ENCODE results near the gene LBX2.

Gene LBX2

DNA sequence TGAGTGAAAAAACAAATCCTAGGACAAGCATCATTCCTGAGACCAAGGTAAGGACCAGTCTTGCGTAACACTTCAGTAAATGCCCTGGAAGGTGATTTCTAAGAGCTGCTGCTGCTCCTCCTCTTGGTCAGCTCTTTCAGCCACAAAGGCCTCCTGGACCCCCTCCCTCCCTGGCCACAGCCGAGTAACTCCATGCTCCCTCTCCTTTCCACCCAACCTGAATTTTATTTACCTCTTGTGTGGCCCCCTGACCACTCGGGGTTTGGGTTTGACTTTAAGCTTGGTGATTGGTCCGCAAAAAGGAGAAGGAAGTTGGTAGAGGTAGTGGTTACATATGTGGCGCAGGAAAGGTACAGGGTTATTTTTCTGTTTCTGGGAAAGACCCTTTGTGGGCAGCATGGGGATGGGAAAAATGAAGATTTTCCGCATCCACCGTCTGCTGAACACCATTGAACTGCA, 39.5 kb upstream of the LBX2 start:
- TF ChIP-seq, protein P1, sequence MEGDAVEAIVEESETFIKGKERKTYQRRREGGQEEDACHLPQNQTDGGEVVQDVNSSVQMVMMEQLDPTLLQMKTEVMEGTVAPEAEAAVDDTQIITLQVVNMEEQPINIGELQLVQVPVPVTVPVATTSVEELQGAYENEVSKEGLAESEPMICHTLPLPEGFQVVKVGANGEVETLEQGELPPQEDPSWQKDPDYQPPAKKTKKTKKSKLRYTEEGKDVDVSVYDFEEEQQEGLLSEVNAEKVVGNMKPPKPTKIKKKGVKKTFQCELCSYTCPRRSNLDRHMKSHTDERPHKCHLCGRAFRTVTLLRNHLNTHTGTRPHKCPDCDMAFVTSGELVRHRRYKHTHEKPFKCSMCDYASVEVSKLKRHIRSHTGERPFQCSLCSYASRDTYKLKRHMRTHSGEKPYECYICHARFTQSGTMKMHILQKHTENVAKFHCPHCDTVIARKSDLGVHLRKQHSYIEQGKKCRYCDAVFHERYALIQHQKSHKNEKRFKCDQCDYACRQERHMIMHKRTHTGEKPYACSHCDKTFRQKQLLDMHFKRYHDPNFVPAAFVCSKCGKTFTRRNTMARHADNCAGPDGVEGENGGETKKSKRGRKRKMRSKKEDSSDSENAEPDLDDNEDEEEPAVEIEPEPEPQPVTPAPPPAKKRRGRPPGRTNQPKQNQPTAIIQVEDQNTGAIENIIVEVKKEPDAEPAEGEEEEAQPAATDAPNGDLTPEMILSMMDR (conservative IDR thresholded peaks at IDR 0.05; ENCODE audit: low read length), result no peak
- no peak for TF ChIP-seq EZH2phosphoT487 (IDR thresholded peaks at IDR 0.05; ENCODE audit: borderline replicate concordance)
- H3K4me1 ChIP-seq (ENCODE audit: insufficient read depth, low read length, poor library complexity, severe bottlenecking), result no peaks in the 10 kb centered on the region

DNA sequence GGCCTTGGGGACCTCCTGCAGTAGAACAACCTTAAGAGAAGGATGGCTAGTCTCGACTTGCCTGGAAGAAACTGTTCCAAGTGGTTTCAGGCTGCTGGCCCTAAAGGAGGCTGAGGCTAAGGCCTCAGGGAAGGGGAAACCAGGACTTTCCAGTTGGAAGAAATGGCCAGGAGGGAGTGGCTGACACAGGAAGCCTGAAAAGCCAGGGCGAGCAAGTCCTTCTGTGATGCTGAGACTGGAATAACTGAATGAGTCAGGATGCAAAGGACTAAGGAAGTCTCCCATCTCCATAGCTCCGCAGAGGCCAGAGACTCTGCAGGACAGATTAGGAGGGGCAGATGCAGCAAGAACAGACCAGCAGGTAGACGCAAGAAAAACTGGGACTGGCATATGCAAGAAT, 37.7 kb upstream of the LBX2 start:
- Histone ChIP-seq H4K20me1 (ENCODE audit: insufficient read depth, low read length, poor library complexity, severe bottlenecking) (peaks cover 4% of the 10 kb centered on the region), H3K4me3 (ENCODE audit: low read length, poor library complexity, severe bottlenecking) (no peak overlapping the region), H2AFZ (ENCODE audit: low read length) (no peak overlapping the region), H3K79me2 (ENCODE audit: insufficient read depth, low read length) (no peaks in the 10 kb centered on the region; the same call in 1 of the 2 replicates), H3K9me3 (ENCODE audit: insufficient read depth, low read depth, low read length) (no peaks in the 10 kb centered on the region), H3K4me2 (ENCODE audit: low read depth, low read length, poor library complexity, severe bottlenecking) (no peak overlapping the region), H3K27me3 (ENCODE audit: insufficient read depth, low read length, poor library complexity, severe bottlenecking) (no peaks in the 10 kb centered on the region), H3K9ac (ENCODE audit: low read depth, low read length, poor library complexity, severe bottlenecking) (no peak overlapping the region), H3K36me3 (ENCODE audit: insufficient read depth, low read length) (peaks cover 3% of the 10 kb centered on the region; the same call in 1 of the 2 replicates), H3K9me2 (replicated peaks; ENCODE audit: low read depth, low read length) (no peaks in the 10 kb centered on the region), H3K4me1 (ENCODE audit: insufficient read depth, low read length, poor library complexity, severe bottlenecking) (peaks cover under 1% of the 10 kb centered on the region), H3F3A (ENCODE audit: low read depth) (no peaks in the 10 kb centered on the region)
- TF ChIP-seq, protein P1 (conservative IDR thresholded peaks at IDR 0.05; ENCODE audit: low read length), result no peak
- TF ChIP-seq EZH2phosphoT487 (IDR thresholded peaks at IDR 0.05; ENCODE audit: borderline replicate concordance), result no peak

More for the DNA sequence above, 39.5 kb upstream of the LBX2 start:
- Histone ChIP-seq H3K27me3 (ENCODE audit: insufficient read depth, low read length, poor library complexity, severe bottlenecking) (no peaks in the 10 kb centered on the region), H3K9me2 (replicated peaks; ENCODE audit: low read depth, low read length) (no peaks in the 10 kb centered on the region), H3K4me2 (ENCODE audit: low read depth, low read length, poor library complexity, severe bottlenecking) (no peak overlapping the region), H3K9ac (ENCODE audit: low read depth, low read length, poor library complexity, severe bottlenecking) (no peak overlapping the region), H3K9me3 (ENCODE audit: insufficient read depth, low read depth, low read length) (no peaks in the 10 kb centered on the region), H3K79me2 (ENCODE audit: insufficient read depth, low read length) (no peaks in the 10 kb centered on the region), H3K36me3 (ENCODE audit: insufficient read depth, low read length) (no peaks in the 10 kb centered on the region), H4K20me1 (ENCODE audit: insufficient read depth, low read length, poor library complexity, severe bottlenecking) (no peaks in the 10 kb centered on the region), H2AFZ (ENCODE audit: low read length) (no peak overlapping the region), H3F3A (ENCODE audit: low read depth) (no peaks in the 10 kb centered on the region), H3K4me3 (ENCODE audit: low read length, poor library complexity, severe bottlenecking) (no peak overlapping the region)

DNA sequence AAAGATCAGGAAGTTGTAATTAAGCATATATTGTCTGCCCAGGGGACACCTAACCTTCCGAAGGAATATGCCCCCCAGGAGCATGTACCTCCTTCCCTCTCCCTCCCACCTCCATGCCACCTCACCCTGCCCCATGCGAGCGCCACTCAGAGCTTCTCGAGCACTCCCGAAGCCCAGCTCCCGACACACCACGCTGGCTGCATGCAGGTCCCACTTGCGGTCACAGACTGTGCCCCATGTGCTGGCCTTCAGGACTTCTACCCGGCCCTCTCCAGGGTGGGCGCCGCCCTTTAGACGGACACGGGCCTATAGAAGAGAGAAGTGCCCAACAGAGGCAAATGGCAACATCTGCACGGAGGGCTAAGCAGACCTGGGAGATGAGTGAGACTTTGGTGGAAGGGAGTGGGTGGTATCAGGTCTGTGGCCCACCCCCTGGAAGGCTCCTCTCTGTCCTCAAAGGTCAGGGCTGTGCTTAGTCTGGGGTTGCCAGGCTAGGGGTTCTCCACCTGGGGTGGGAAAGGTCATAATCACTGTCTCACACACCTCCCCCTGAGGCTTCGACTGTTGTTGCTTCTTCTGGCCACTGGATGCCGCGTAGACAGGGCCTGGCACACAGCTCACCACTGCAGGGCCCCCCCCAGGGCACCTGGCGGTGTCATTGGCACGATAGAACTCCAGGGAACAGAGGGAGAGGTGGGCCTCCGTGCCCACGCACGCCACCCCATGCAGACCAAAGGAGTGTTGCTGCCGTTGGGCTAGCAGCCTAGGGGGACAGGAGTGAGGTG, 37.0 kb upstream of the LBX2 start:
- no peaks in the 10 kb centered on the region for H3K9me2 ChIP-seq (replicated peaks; ENCODE audit: low read depth, low read length)
- H3K36me3 ChIP-seq (ENCODE audit: insufficient read depth, low read length), result peaks cover 3% of the 10 kb centered on the region; the same call in 1 of the 2 replicates
- H3K9ac ChIP-seq (ENCODE audit: low read depth, low read length, poor library complexity, severe bottlenecking), result no peak overlapping the region
- no peaks in the 10 kb centered on the region for H3K9me3 ChIP-seq (ENCODE audit: insufficient read depth, low read depth, low read length)
- peaks cover 4% of the 10 kb centered on the region for H4K20me1 ChIP-seq (ENCODE audit: insufficient read depth, low read length, poor library complexity, severe bottlenecking)
- no peaks in the 10 kb centered on the region for H3F3A ChIP-seq (ENCODE audit: low read depth)
- peaks cover 8% of the 10 kb centered on the region for H3K79me2 ChIP-seq (ENCODE audit: insufficient read depth, low read length)
- H3K4me1 ChIP-seq (ENCODE audit: insufficient read depth, low read length, poor library complexity, severe bottlenecking), result peaks cover 8% of the 10 kb centered on the region
- no peaks in the 10 kb centered on the region for H3K27me3 ChIP-seq (ENCODE audit: insufficient read depth, low read length, poor library complexity, severe bottlenecking)
- H3K4me2 ChIP-seq (ENCODE audit: low read depth, low read length, poor library complexity, severe bottlenecking), result no peak overlapping the region
- no peak overlapping the region for H2AFZ ChIP-seq (ENCODE audit: low read length)
- no peak for TF ChIP-seq EZH2phosphoT487 (IDR thresholded peaks at IDR 0.05; ENCODE audit: borderline replicate concordance)
- TF ChIP-seq, protein P1 (conservative IDR thresholded peaks at IDR 0.05; ENCODE audit: low read length), result no peak
- H3K4me3 ChIP-seq (ENCODE audit: low read length, poor library complexity, severe bottlenecking), result no peak overlapping the region
